Pancreas (tissue), 10 donors: ENCODE measurements around the gene PHACTR3. TPM values are rescaled to one million over a fixed set of nuclear protein-coding genes. Genes with fewer than 3 reads are reported as not detected.
A peak's percentile ranks its signal among the peaks of the same experiment; 100 is the strongest.

Source experiments
- ATAC-seq, 4 donors: fragments of 200-7000 bp; cut with Tn5 transposase; one replicate each; pipeline versions ENCODE4 v1.8.0 to v1.9.1; 2020; ENCODE audit warnings: mild to moderate bottlenecking in 4 of 4, moderate library complexity in 4 of 4
- DNase-seq, 6 donors: peaks; one replicate each; pipeline ENCODE4 v3.0.0-alpha.2; 2020
- FAIRE-seq: peaks from 2 replicates; lab custom pipeline; 2012; peaks lifted over from hg19 to GRCh38; lab: Jason Lieb, UNC
- H3K27ac ChIP-seq, 4 donors: fragments of 200-600 bp; sonication (generic); 1 replicate in 3 of 4; 2 replicates in 1 of 4; pipeline versions ENCODE4 v1.5.0 to v1.8.0; 2020
- H3K27me3 ChIP-seq, 4 donors: fragments of 200-600 bp; one replicate each; pipeline ENCODE4 v1.8.0; 2021
- H3K36me3 ChIP-seq, 3 donors: fragments of 200-600 bp; sonication (generic) in 1 of 3; one replicate each; pipeline versions ENCODE4 v1.5.0 to v1.8.0; 2020 to 2021
- H3K4me1 ChIP-seq, 3 donors: fragments of 200-600 bp; one replicate each; pipeline ENCODE4 v1.8.0; 2021
- H3K4me3 ChIP-seq, 4 donors: fragments of 200-600 bp; sonication (generic) in 2 of 4; one replicate each; pipeline versions ENCODE4 v1.5.0 to v1.8.0; 2020 to 2021
- H3K9me3 ChIP-seq, 4 donors: fragments of 200-600 bp; one replicate each; pipeline ENCODE4 v1.8.0; 2021
- CTCF ChIP-seq, 4 donors: fragments of 200-600 bp; sonication (generic) in 3 of 4; IDR thresholded peaks; one replicate each; pipeline versions ENCODE4 v1.5.0 to v1.8.0; 2021; ENCODE audit warnings: antibody characterized with exemption in 4 of 4
- WGBS, 2 donors: extraction: QIAGEN DNeasy Blood & Tissue Kit; methylation state at CpG; one replicate each; pipeline ENCODE4 v1.1.7; 2013; 5-methylcytosine and 5-hydroxymethylcytosine counted together
- intact Hi-C, 3 donors: fragments of 100-400 bp; cut with DNase I; formaldehyde crosslinking; loops; one replicate each; pipeline versions ENCODE4 v1.11.1 to v1.14.2; 2022
- polyA plus RNA-seq, 2 donors: library from polyadenylated mRNA; stranded (reverse); fragments of 200-250 nt; gene quantifications; one replicate each; pipeline ENCODE4 v1.2.3, GENCODE V29; 2013
- total RNA-seq, 6 donors: library from RNA; stranded (reverse); fragmentation: NEBNext Ultra II Directional in 4 of 6; extraction: Animal tissue kit (Norgen Biotek cat#: 25700) in 4 of 6; gene quantifications; one replicate each; pipeline versions ENCODE4 v1.2.1 to v1.2.4, GENCODE V29; 2021 to 2023
- donor health status: healthy with polysubstance abuse.
- donor health status: DM: no; HTN: no; CAD: no; lungs with moderate emphysema.
- donor health status: DM: no; HTN: no; CAD: no.
- donor health status: control.
- donor health status: control.
- donor health status: Bipolar disorder and iron deficiency.
- donor health status: DM: yes; HTN: yes; CAD: no.
- donor health status: DM: no; HTN: no; CAD: no.
- donor health status: DM: no; HTN: no; CAD: no.
- donor health status: DM: yes; HTN: yes; CAD: no.

Gene PHACTR3
- total and polyA plus RNA-seq, 8 donors = 0.14 to 1.5 (median 0.35) TPM; not detected in 3

- intact Hi-C loops = loop anchor here in 1 of 3 donors (10.0 kb wide), 1 partner anchor 146 kb away; the partner anchor contains the start of gene PHACTR3
- no peaks in the 10 kb centered on the region for H3K4me1 ChIP-seq
- WGBS, 2 donors = 18 to 19% methylated on average over 21 of the region's 21 CpGs
- FAIRE-seq = no peak
- peak; percentile 43 to 62 (median 54) for TF ChIP-seq CTCF (IDR thresholded peaks at IDR 0.05)
- peak; percentile 66 to 93 (median 88) for ATAC-seq
- H3K27me3 ChIP-seq = peaks cover 0 to 7% (median 0%) of the 10 kb centered on the region in 4 donors
- H3K9me3 ChIP-seq = no peaks in the 10 kb centered on the region
- no peak overlapping the region for H3K4me3 ChIP-seq
- no peaks in the 10 kb centered on the region for H3K36me3 ChIP-seq
- peak; percentile 21 to 88 (median 60) for DNase-seq
- no peak overlapping the region for H3K27ac ChIP-seq
Observed at GRCh38 chr20:59751075-59751711, 146.9 kb downstream of the PHACTR3 start.

GRCh38 chr20:59752101-59752586, 147.8 kb downstream of the PHACTR3 start:
- intact Hi-C loops = loop anchor here in 1 of 3 donors (10.0 kb wide), 1 partner anchor 147 kb away; the partner anchor contains the start of gene PHACTR3
- DNase-seq = peak in 1 of 6 donors; percentile 25

GRCh38 chr20:59752704-59753460, 148.5 kb downstream of the PHACTR3 start:
- no peak for FAIRE-seq
- 45 to 58% methylated on average over 20 of the region's 20 CpGs for WGBS, 2 donors
- no peak for ATAC-seq
- no peak for DNase-seq
- Histone ChIP-seq H3K27me3 (peaks cover 0 to 7% (median 0%) of the 10 kb centered on the region in 4 donors), H3K4me3 (no peak overlapping the region), H3K4me1 (no peaks in the 10 kb centered on the region), H3K36me3 (no peaks in the 10 kb centered on the region), H3K27ac (no peak overlapping the region), H3K9me3 (no peaks in the 10 kb centered on the region)
- intact Hi-C loops = loop anchor here in 1 of 3 donors (10.0 kb wide), 1 partner anchor 148 kb away; the partner anchor contains the start of gene PHACTR3
- no peak for TF ChIP-seq CTCF (IDR thresholded peaks at IDR 0.05)

More at GRCh38 chr20:59752101-59752586, 147.8 kb downstream of the PHACTR3 start:
- Histone ChIP-seq H3K4me1 (no peaks in the 10 kb centered on the region), H3K36me3 (no peaks in the 10 kb centered on the region), H3K27ac (no peak overlapping the region), H3K4me3 (no peak overlapping the region), H3K9me3 (no peaks in the 10 kb centered on the region), H3K27me3 (peaks cover 0 to 7% (median 0%) of the 10 kb centered on the region in 4 donors)
- FAIRE-seq (no peak), ATAC-seq (peak in 1 of 4 donors; percentile 52)
- 26 to 33% methylated on average over 17 of the region's 17 CpGs for WGBS, 2 donors
- TF ChIP-seq CTCF (IDR thresholded peaks at IDR 0.05) = no peak

- intact Hi-C loops = loop anchor here in 1 of 3 donors (10.0 kb wide), 1 partner anchor 149 kb away; the partner anchor contains the start of gene PHACTR3
- Histone ChIP-seq H3K36me3 (no peaks in the 10 kb centered on the region), H3K27ac (no peak overlapping the region), H3K4me3 (no peak overlapping the region), H3K27me3 (peaks cover 0 to 7% (median 0%) of the 10 kb centered on the region in 4 donors), H3K4me1 (no peaks in the 10 kb centered on the region), H3K9me3 (no peaks in the 10 kb centered on the region)
- 33 to 40% methylated on average over 10 of the region's 10 CpGs for WGBS, 2 donors
- DNase-seq (no peak), FAIRE-seq (no peak), ATAC-seq (no peak)
- TF ChIP-seq CTCF (IDR thresholded peaks at IDR 0.05) = no peak
Observed at GRCh38 chr20:59753836-59754235, 149.5 kb downstream of the PHACTR3 start.
